Measurements from ENCODE around the gene CGREF1. TPM values are rescaled to one million over a fixed set of nuclear protein-coding genes. Genes with fewer than 3 reads are reported as not detected.

The CGREF1 gene
- total RNA-seq, 1 experiment from 2014 or later = 5.0 TPM

DNA sequence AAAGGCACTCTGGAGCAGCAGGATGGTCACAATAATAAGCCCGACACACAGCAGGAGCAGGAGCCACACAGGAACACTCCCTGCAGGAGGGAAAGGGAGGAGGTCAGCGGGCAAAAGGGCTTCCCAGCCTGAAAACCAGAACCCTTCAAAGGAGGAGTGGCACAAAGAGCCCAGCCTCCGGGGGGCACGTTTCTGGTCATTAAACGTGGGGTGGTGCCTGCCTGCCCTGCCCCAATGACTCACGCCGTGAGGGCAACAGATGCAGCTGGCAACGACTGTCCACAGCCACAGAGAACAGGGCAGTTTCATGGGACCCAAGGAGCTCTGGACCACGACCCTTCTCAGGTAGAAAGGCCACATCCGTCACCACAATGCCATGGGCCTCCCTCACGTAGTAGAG, 12.5 kb upstream of the CGREF1 start:
- H3K4me3 Mint-ChIP-seq (ENCODE audit: unreplicated experiment) = no peak overlapping the region
- peaks cover 9% of the 10 kb centered on the region for H3K4me1 ChIP-seq
- no peaks in the 10 kb centered on the region for H3K9me3 ChIP-seq
- H3K9me3 Mint-ChIP-seq (ENCODE audit: unreplicated experiment) = no peaks in the 10 kb centered on the region
- CTCF ChIA-PET = no interaction called here
- H3K27me3 ChIP-seq (replicated peaks; ENCODE audit: control insufficient read depth, insufficient read depth, low read length) = no peaks in the 10 kb centered on the region
- H3K4me1 Mint-ChIP-seq (ENCODE audit: low read depth, unreplicated experiment) = peaks cover 9% of the 10 kb centered on the region
- POLR2A ChIA-PET = no interaction called here
- no peak for DNase-seq
- BruUV-seq (replicated peaks) = no TSS peak
- TF ChIP-seq, protein P1, sequence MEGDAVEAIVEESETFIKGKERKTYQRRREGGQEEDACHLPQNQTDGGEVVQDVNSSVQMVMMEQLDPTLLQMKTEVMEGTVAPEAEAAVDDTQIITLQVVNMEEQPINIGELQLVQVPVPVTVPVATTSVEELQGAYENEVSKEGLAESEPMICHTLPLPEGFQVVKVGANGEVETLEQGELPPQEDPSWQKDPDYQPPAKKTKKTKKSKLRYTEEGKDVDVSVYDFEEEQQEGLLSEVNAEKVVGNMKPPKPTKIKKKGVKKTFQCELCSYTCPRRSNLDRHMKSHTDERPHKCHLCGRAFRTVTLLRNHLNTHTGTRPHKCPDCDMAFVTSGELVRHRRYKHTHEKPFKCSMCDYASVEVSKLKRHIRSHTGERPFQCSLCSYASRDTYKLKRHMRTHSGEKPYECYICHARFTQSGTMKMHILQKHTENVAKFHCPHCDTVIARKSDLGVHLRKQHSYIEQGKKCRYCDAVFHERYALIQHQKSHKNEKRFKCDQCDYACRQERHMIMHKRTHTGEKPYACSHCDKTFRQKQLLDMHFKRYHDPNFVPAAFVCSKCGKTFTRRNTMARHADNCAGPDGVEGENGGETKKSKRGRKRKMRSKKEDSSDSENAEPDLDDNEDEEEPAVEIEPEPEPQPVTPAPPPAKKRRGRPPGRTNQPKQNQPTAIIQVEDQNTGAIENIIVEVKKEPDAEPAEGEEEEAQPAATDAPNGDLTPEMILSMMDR (IDR thresholded peaks at IDR 0.05; ENCODE audit: insufficient read depth in 1 of 2, low read depth in 1 of 2, low read length in 1 of 2, severe bottlenecking in 1 of 2, unreplicated experiment in 1 of 2) = no peak
- no peaks in the 10 kb centered on the region for H3K27me3 Mint-ChIP-seq (ENCODE audit: insufficient read depth, unreplicated experiment)
- H3K36me3 Mint-ChIP-seq (ENCODE audit: insufficient read depth, unreplicated experiment) = peaks cover 28% of the 10 kb centered on the region
- no peak overlapping the region for H3K27ac Mint-ChIP-seq (ENCODE audit: unreplicated experiment)
- intact Hi-C loops (cut with micrococcal nuclease; ENCODE audit: unreplicated experiment) = no loop called here
- no peaks in the 10 kb centered on the region; the same call in 1 of the 2 replicates for H3K36me3 ChIP-seq (ENCODE audit: control insufficient read depth, insufficient read depth, low read length)
- H3K4me3 ChIP-seq (ENCODE audit: low read depth, low read length) = no peak overlapping the region

DNA sequence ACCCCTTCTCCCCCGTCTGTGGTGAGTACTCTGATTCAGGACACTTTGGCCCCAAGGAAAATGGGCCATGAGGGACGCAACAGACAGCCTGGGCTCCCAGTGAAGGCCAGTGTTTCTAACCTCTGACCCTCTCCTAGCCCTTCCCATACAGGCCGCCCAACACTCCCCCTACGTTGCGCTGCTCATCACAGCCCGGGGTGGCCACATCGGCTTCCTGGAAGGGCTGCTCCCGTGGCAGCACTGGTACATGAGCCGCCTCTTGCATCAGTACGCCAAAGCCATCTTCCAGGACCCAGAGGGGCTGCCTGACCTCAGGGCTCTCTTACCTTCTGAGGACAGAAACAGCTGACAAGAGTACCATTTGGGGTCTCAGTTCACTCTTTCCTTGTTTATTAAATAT, 11.5 kb upstream of the CGREF1 start:
- ChIA-PET CTCF (no interaction called here), POLR2A (no interaction called here)
- no TSS peak for BruUV-seq (replicated peaks)

DNA sequence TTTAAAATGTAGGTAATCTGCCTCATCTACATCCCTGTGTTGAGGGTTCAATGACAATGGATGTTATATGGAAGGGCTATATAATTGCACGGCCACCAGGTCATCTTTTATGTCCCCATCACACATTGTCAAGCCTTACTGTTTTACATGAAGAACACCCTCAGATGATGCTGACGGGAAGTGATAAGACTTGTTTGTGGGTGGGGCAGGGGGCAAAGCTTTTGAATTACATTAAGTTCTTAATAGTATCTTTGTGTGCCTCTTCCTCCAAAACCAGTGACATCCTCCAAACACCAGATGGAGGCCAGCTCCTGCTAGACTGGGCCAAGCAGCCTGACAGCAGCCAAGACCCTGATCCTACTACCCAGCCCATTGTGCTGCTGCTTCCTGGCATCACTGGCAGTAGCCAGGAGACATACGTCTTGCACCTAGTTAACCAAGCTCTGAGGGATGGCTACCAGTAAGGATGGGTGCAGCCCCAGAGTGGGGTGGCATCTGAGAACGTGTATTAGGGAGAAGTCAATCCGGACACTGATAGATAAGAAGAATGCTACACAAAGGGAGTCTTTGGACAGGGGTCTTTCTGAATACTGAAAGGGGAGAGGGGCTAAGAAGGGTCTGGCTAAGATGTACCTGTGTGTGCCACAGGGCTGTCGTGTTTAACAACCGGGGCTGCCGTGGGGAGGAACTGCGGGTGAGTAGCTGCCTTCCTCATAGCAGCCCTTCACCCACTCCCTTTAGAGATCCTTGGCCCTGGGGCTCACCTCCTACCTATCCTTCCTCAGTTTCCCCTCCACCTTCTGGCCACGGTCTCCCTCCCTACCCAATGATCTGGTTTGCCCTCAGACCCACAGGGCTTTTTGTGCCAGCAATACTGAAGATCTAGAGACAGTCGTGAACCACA, 10.0 kb upstream of the CGREF1 start:
- BruUV-seq (replicated peaks) = no TSS peak
- Histone ChIP-seq H3K4me3 (ENCODE audit: low read depth, low read length) (no peak overlapping the region), H3K36me3 (ENCODE audit: control insufficient read depth, insufficient read depth, low read length) (no peaks in the 10 kb centered on the region; the same call in 1 of the 2 replicates), H3K4me1 (peaks cover 16% of the 10 kb centered on the region), H3K27me3 (replicated peaks; ENCODE audit: control insufficient read depth, insufficient read depth, low read length) (no peaks in the 10 kb centered on the region), H3K9me3 (no peaks in the 10 kb centered on the region)
- no peak overlapping the region for H3K4me3 Mint-ChIP-seq (ENCODE audit: unreplicated experiment)
- no peaks in the 10 kb centered on the region for H3K27me3 Mint-ChIP-seq (ENCODE audit: insufficient read depth, unreplicated experiment)
- H3K27ac Mint-ChIP-seq (ENCODE audit: unreplicated experiment) = no peak overlapping the region
- CTCF ChIA-PET = no interaction called here
- peaks cover 15% of the 10 kb centered on the region for H3K4me1 Mint-ChIP-seq (ENCODE audit: low read depth, unreplicated experiment)
- DNase-seq = no peak
- POLR2A ChIA-PET = no interaction called here
- intact Hi-C loops (cut with micrococcal nuclease; ENCODE audit: unreplicated experiment) = no loop called here
- TF ChIP-seq, protein P1 (IDR thresholded peaks at IDR 0.05; ENCODE audit: insufficient read depth in 1 of 2, low read depth in 1 of 2, low read length in 1 of 2, severe bottlenecking in 1 of 2, unreplicated experiment in 1 of 2) = no peak
- H3K9me3 Mint-ChIP-seq (ENCODE audit: unreplicated experiment) = no peaks in the 10 kb centered on the region
- H3K36me3 Mint-ChIP-seq (ENCODE audit: insufficient read depth, unreplicated experiment) = peaks cover 14% of the 10 kb centered on the region

More for the DNA sequence above, 11.5 kb upstream of the CGREF1 start:
- H3K27me3 Mint-ChIP-seq (ENCODE audit: insufficient read depth, unreplicated experiment) = no peaks in the 10 kb centered on the region
- no peaks in the 10 kb centered on the region for H3K9me3 ChIP-seq
- no peak overlapping the region for H3K4me3 ChIP-seq (ENCODE audit: low read depth, low read length)
- H3K9me3 Mint-ChIP-seq (ENCODE audit: unreplicated experiment) = no peaks in the 10 kb centered on the region
- H3K36me3 Mint-ChIP-seq (ENCODE audit: insufficient read depth, unreplicated experiment) = peaks cover 28% of the 10 kb centered on the region
- no peaks in the 10 kb centered on the region; the same call in 1 of the 2 replicates for H3K36me3 ChIP-seq (ENCODE audit: control insufficient read depth, insufficient read depth, low read length)
- intact Hi-C loops (cut with micrococcal nuclease; ENCODE audit: unreplicated experiment) = no loop called here
- peaks cover 15% of the 10 kb centered on the region for H3K4me1 Mint-ChIP-seq (ENCODE audit: low read depth, unreplicated experiment)
- TF ChIP-seq, protein P1 (IDR thresholded peaks at IDR 0.05; ENCODE audit: insufficient read depth in 1 of 2, low read depth in 1 of 2, low read length in 1 of 2, severe bottlenecking in 1 of 2, unreplicated experiment in 1 of 2) = no peak
- no peak overlapping the region for H3K27ac Mint-ChIP-seq (ENCODE audit: unreplicated experiment)
- no peaks in the 10 kb centered on the region for H3K27me3 ChIP-seq (replicated peaks; ENCODE audit: control insufficient read depth, insufficient read depth, low read length)
- H3K4me1 ChIP-seq = peaks cover 15% of the 10 kb centered on the region
- no peak overlapping the region for H3K4me3 Mint-ChIP-seq (ENCODE audit: unreplicated experiment)
- DNase-seq = no peak
